ENCODE measurements around the gene ANGPT4. TPM values are rescaled to one million over a fixed set of nuclear protein-coding genes. Genes with fewer than 3 reads are reported as not detected.

ANGPT4 gene
- polyA plus RNA-seq, 1 of the 3 experiments (the other 2 are of a cell fraction) = not detected

DNA sequence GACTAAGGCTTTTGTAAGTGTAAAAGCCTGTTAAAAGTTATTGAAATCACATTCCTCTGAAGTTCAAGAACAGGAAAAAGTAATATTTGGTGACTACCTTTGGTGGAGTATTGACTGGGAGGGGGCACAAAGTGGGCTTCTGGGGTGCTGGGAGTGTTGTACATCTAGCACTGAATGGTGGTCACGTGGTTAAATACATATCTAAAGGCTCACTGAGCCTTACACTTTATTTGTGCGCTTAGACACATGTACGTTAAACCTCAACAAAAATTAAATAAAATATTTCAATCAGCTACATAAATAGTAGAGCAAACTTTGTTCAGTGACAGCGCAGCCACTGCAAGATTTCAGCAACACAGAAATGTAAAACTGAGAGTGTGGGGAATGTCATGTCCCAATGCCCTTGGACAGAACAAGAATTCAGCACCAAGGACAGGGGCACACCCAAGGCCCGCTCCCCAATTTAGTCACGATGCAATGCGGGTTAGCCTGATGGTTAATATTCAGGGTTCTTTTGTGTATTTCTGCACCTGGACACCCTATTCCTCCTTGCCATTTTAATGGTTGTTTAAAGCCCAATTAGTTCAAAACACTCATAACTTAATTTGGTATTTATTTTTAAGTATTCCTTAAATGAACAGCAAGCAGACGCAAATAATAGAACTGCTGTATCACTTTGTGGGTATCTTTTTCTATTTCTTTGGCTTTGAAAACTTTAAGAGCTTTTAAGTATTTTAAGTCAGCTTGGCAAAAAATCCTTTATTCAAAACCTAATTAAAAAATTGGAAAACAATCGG, 37.4 kb downstream of the ANGPT4 start:
- no peaks in the 10 kb centered on the region for H3K36me3 ChIP-seq (replicated peaks in 1 of 2; ENCODE audit: control insufficient read depth in 1 of 2, insufficient read depth in 2 of 2, low read length in 1 of 2)
- POLR2A ChIA-PET = no interaction called here
- H2AFZ ChIP-seq (ENCODE audit: low read depth) = no peak overlapping the region
- WGBS (ENCODE audit: low lambda C conversion rate) = 64% methylated on average over 9 of the region's 9 CpGs
- no peak overlapping the region for H3K27ac ChIP-seq (ENCODE audit: low read depth in 2 of 2, low read length in 1 of 2)
- H3K9me2 ChIP-seq = no peaks in the 10 kb centered on the region
- H3K4me1 ChIP-seq (ENCODE audit: control insufficient read depth in 1 of 2, insufficient read depth in 2 of 2, low read depth in 1 of 2, low read length in 1 of 2) = peaks cover 0 to 3% of the 10 kb centered on the region in 2 experiments; a peak in 1 of 4 replicates
- H3K4me3 ChIP-seq (ENCODE audit: low read depth in 2 of 2, low read length in 1 of 2) = no peak overlapping the region
- TF ChIP-seq TCF12 (IDR thresholded peaks at IDR 0.05) = no peak
- no peak for TF ChIP-seq SMC3 (IDR thresholded peaks at IDR 0.05; ENCODE audit: low read depth, low read length)
- TF ChIP-seq GATA2 (CRISPR knock-in tag; IDR thresholded peaks at IDR 0.05) = no peak
- no peak for TF ChIP-seq EZH2phosphoT487 (IDR thresholded peaks at IDR 0.05; ENCODE audit: borderline replicate concordance, low read depth)
- TF ChIP-seq TAF1 (IDR thresholded peaks at IDR 0.05; ENCODE audit: borderline replicate concordance, low read depth, low read length) = no peak
- no peak for TF ChIP-seq RFX5 (IDR thresholded peaks at IDR 0.05; ENCODE audit: low read length)
- TF ChIP-seq, protein P1, sequence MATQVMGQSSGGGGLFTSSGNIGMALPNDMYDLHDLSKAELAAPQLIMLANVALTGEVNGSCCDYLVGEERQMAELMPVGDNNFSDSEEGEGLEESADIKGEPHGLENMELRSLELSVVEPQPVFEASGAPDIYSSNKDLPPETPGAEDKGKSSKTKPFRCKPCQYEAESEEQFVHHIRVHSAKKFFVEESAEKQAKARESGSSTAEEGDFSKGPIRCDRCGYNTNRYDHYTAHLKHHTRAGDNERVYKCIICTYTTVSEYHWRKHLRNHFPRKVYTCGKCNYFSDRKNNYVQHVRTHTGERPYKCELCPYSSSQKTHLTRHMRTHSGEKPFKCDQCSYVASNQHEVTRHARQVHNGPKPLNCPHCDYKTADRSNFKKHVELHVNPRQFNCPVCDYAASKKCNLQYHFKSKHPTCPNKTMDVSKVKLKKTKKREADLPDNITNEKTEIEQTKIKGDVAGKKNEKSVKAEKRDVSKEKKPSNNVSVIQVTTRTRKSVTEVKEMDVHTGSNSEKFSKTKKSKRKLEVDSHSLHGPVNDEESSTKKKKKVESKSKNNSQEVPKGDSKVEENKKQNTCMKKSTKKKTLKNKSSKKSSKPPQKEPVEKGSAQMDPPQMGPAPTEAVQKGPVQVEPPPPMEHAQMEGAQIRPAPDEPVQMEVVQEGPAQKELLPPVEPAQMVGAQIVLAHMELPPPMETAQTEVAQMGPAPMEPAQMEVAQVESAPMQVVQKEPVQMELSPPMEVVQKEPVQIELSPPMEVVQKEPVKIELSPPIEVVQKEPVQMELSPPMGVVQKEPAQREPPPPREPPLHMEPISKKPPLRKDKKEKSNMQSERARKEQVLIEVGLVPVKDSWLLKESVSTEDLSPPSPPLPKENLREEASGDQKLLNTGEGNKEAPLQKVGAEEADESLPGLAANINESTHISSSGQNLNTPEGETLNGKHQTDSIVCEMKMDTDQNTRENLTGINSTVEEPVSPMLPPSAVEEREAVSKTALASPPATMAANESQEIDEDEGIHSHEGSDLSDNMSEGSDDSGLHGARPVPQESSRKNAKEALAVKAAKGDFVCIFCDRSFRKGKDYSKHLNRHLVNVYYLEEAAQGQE (IDR thresholded peaks at IDR 0.05; ENCODE audit: low read depth, low read length) = peak; percentile 95
- no peaks in the 10 kb centered on the region for H3F3A ChIP-seq (replicated peaks; ENCODE audit: insufficient read depth)
- no peaks in the 10 kb centered on the region for H3K27me3 ChIP-seq (ENCODE audit: insufficient read depth)
- H3K9ac ChIP-seq = no peak overlapping the region
- no peak for DNase-seq
- no peaks in the 10 kb centered on the region for H4K20me1 ChIP-seq (ENCODE audit: insufficient read depth)
- no peak overlapping the region for H3K4me2 ChIP-seq
- no peaks in the 10 kb centered on the region for H3K79me2 ChIP-seq (ENCODE audit: insufficient read depth)
- H3K9me3 ChIP-seq = no peaks in the 10 kb centered on the region
- CTCF ChIA-PET = interaction anchor here (1.0 to 1.7 kb wide), 5 partner anchors 16 to 233 kb away, joined by 3 to 8 read pairs (median 3); no protein-coding TSS in a partner anchor

DNA sequence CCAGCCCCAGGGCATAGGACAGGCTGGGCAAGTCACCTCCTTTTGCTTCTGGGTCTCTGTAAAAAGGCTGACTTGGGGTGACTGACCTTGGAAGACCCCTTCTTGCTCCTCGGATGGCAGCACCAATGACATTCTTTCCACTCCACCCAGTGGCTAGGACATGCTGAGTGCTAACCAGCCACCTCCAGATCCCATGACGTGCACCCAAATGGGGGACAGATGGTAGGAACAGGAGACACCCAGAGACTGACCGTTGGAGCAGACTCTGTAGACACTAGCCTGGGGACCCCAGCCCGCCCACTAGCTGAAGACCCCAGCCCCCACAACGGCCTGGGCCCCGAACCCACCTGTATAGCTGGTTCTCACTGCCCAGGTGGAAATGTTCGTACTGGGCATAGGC, 38.3 kb downstream of the ANGPT4 start:
- Histone ChIP-seq H2AFZ (ENCODE audit: low read depth) (no peak overlapping the region), H4K20me1 (ENCODE audit: insufficient read depth) (no peaks in the 10 kb centered on the region), H3K9me2 (no peaks in the 10 kb centered on the region), H3K4me2 (no peak overlapping the region), H3K79me2 (ENCODE audit: insufficient read depth) (no peaks in the 10 kb centered on the region), H3K4me3 (ENCODE audit: low read depth in 2 of 2, low read length in 1 of 2) (no peak overlapping the region), H3K9ac (no peak overlapping the region), H3K9me3 (no peaks in the 10 kb centered on the region), H3F3A (replicated peaks; ENCODE audit: insufficient read depth) (no peaks in the 10 kb centered on the region), H3K27ac (ENCODE audit: low read depth in 2 of 2, low read length in 1 of 2) (no peak overlapping the region), H3K27me3 (ENCODE audit: insufficient read depth) (no peaks in the 10 kb centered on the region), H3K4me1 (ENCODE audit: control insufficient read depth in 1 of 2, insufficient read depth in 2 of 2, low read depth in 1 of 2, low read length in 1 of 2) (peaks cover 0 to 3% of the 10 kb centered on the region in 2 experiments; a peak in 1 of 4 replicates), H3K36me3 (replicated peaks in 1 of 2; ENCODE audit: control insufficient read depth in 1 of 2, insufficient read depth in 2 of 2, low read length in 1 of 2) (no peaks in the 10 kb centered on the region)
- WGBS (ENCODE audit: low lambda C conversion rate) = 35% methylated on average over 7 of the region's 7 CpGs
- TF ChIP-seq YY1 (IDR thresholded peaks at IDR 0.05; ENCODE audit: low read depth) (no peak), CHD2 (IDR thresholded peaks at IDR 0.05; ENCODE audit: low read length, partially characterized antibody) (no peak), FOSL2 (IDR thresholded peaks at IDR 0.05; ENCODE audit: borderline replicate concordance, low read depth) (no peak), JUND (IDR thresholded peaks at IDR 0.05) (no peak)
- ChIA-PET POLR2A (no interaction called here), CTCF (interaction anchor here (1.0 to 1.2 kb wide), 2 partner anchors 149 to 232 kb away, joined by 3 read pairs; no protein-coding TSS in a partner anchor)
- DNase-seq = no peak
